Activated T-helper 1 cell treated with anti-CD3 and anti-CD28 coated beads, Interleukin-2, amount 50 U/mL, for 16 hours (primary cell): Measurements from ENCODE around the gene COL10A1.
A peak's percentile ranks its signal among the peaks of the same experiment; 100 is the strongest.
"Not testable (repeated sequence)": the region's sequence is repeated elsewhere in the genome, so short reads cannot be mapped to it uniquely, and the experiment has no call there.

Experiments used
- DNase-seq, 2 donors: peaks; one replicate each; pipeline ENCODE4 v3.0.0-alpha.2; 2020; ENCODE audit warnings: low read depth in 1 of 2, low spot score in 1 of 2

Gene COL10A1

DNA sequence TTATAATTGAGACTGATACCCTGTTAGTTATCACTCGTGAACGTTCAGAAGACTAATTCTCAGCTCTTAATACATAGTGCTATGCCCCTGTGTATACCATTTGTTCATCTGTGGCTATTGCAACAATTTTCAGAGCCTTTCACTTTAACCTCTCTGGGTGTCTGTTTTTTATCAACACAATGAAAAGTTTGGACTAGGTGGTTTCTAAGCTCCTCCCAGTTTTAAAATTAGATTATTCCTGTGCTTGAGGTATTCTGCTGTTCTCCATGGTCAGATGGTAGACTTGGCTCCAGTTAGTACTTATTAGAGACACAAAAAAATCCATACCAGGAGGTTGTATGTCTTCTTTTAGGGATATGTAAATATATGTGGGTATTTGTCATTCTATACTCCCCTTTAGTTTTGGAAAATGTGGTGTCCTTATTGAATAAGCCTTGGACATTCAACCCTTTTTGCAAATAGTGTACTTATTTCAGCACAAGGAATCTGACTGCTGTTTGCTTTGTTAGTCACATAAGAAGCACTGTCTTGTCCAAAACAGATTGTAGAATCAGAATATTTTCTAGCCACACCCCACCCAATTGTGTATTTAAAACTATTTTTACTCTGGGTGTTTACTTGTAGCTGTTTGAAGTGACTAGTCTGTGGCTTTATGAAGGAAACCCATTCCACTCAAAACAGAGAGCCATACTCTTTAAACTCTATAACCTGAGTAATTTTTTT lies 2.0 kb upstream of the COL10A1 start:
- no peak for DNase-seq

DNA sequence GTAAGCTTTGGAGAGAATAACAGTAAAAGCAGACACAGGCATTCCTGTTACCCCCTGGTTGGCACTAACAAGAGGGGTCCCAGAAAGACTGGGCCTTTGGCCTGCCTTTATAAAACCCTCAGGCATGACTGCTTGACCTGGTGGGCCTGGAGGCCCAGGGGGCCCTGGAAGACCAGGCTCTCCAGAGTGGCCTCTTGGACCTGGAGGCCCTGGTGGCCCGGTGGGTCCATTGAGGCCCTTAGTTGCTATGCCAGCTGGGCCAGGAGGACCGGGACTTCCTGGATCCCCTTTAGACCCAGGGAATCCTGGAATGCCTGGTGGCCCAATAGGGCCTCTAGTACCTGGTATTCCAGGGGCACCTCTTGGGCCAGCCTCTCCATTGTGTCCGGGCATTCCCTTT lies 5.5 kb downstream of the COL10A1 start:
- no peak for DNase-seq

DNA sequence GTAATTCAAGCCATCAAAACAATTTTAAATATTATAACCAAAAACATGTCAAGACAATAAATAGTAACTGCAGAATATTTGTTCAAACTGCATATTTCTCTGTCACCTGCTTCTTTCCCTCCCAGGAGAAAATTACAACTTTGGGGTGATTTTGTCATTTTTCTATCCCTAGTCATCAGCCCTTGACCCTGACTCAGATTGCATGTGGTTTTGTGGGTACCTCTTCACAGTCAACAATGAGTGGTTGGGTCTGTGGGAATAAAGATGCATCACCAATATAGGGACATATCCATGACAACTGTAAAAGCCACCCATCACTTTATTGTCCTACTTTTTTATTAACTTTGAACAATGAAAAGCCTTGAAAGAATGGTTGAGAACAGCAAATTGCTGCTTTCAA lies 7.3 kb downstream of the COL10A1 start:
- no peak for DNase-seq

DNA sequence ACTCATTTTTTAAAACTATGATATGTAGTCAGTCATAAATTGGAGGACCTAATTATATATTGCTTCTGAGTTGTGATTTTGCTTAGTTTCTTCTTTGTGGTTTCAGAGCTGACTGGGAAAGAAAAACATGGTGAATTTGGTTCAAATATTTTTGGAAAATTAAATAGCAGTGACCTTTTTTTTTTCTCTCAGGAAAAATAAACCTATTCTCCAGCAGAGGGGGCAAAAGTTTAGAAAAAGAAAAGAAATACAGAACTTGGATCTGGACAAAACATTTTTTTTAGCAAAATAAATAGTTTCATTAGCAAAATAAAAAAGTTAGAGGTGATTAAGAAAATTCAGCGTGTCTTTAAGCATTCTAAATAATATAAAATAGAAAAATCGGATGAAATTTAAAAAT lies 10.2 kb downstream of the COL10A1 start:
- DNase-seq = no peak

DNA sequence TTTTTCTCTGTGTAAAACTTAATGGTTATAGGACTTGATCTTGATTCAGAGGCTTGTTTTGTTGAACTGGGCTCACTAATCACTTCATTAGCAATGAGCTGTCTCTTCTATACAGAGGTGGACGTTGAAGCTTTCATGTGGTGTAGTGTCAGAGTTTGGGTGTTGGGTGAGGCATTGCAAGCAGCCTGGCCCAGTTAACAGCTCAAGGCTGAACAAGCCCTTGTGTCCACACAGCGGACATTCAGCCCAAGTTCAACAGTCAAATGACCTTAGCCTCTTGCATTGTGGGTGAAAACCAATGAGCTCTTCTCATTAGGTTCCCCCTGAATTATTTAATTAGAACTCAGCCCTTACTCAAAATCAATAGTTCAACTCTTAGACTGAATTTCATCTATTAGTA lies 12.5 kb downstream of the COL10A1 start:
- no peak for DNase-seq

DNA sequence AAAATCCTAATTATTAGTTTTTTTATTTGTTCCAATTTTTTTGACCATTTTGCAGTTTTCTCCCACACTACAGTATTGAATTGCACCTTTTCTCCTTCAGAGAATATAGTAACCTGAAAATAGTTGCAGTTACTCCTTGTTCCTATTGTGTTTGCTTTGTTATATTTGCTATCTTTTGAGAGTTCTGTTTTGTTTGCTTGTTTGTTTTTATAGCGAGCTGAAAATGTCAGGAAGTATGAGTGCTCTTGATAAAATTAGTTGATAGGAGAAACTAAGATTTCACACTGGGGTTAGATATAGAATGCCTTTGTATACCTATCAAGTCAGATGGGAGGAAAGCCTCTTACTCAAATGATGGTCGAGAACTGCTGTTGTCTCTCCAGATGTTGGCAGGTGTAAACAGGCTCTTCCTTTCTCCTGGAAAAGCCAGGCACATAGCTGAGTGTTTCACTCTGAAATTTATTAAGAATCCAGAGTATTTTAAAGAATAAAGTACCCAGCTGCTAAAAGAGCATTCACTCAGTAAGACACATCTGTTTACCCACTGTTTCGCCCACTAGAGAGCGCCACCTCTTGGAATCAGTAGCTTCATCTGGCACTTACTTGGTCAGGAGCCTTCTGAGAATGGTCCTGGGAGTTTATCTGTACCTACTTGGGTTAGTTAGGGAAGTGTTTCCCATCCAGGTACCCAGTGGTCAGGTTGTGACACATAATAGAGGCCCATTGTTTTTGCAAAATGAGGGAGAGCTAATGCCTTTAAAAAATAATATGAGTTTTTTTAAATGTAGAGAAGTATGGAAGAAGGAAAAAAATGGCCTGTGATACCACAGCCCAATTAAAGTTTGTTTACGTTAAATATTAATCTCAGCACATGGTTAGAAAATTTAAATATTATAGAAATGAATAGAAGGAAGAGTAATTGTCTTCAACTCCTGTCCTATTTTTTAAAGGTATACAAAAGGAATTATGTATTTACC lies 14.1 kb downstream of the COL10A1 start:
- DNase-seq = no peak

DNA sequence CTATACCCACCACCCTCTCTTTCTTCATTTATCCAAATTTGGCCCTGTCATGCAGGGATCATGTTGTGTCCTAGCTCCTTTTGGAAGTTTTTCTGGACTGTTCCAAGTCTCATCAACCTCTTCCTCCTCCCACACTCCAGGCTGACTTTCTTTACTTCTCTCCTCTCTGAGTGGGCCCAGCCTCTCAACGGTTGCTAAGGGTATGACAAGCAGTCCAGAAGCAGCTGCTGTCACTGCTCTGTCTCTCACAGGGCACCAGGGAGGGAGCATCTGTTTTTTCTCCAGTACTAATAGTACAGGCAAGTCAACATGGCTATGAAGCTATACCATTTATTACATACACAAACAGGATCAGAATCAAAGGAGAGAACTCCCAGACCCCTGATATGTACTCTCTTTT lies 17.1 kb downstream of the COL10A1 start:
- no peak for DNase-seq

DNA sequence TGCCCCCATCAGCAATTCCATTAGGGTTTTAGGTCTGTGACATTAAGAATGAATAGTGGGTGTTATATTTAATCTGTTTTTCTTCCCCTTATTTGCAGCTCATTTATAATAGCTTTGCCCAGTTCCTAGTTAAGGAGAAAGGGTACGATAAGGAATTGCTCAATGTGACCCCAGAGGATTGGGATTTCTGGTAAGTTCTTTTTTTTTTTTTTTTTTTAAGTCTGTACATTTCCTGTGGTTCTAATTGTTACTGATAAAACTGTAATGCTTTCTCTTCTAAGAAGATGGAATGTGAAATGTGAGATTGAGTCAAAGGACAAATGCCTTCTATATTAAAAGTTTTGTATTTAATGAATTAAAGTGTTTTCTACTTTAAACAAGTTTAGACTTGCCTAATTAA lies 19.8 kb downstream of the COL10A1 start:
- DNase-seq = no peak

DNA sequence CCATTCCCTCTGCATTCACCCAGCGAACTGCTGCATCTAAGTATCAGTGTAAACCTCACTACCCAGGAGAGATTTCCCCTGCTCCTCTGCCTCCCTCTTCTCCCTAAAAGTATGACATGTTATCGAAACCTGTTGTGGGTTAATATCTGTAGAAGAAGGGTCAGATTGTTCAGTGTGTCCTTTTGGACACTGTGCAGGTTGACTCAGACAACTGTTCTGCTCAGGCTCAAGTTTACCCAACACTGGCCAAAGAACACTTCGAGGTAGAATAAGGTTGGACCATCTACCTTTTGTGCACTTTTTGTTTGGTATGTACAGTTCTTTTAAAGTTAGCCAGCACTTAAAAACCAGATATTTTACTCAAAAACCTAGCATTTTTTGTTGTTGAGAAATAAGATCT lies 20.7 kb downstream of the COL10A1 start:
- DNase-seq = no peak

DNA sequence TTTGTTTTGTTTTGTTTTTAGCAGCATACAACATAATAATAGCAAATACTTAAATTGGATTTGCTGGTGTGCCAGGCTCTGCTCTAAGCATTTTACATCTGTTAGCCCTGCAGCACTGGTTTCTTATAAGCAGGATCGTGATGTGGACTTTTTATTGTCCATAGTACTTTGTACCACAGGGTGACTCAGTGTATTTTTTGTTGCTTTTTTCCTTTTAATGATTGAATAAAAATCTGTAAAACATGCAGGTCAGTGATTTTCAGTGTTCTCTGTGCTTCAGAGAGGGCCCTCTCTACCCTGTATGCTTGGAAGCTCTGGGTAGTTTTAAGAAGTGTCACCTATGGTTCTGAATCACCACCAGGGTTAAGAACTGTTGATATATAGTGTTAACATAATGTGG lies 21.3 kb downstream of the COL10A1 start:
- DNase-seq = no peak

DNA sequence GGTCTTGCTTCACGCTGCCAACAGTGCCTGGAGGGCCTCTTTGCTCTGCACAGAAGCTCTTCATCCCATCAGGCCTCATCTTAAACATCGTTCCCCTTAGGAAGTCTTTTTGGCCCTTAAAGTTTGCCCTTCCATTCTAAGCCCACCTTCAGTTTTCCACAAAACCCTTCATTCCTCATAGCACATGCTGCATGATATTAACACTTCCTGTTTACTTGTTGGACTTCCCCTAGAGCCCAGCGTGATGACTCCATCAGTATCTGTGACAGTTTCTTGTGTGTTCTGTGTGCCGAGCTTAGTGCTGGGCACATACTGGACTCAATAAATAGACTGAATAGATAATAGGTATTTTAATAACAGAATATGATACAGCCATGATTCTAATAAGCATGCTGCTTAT lies 23.1 kb downstream of the COL10A1 start:
- no peak for DNase-seq

DNA sequence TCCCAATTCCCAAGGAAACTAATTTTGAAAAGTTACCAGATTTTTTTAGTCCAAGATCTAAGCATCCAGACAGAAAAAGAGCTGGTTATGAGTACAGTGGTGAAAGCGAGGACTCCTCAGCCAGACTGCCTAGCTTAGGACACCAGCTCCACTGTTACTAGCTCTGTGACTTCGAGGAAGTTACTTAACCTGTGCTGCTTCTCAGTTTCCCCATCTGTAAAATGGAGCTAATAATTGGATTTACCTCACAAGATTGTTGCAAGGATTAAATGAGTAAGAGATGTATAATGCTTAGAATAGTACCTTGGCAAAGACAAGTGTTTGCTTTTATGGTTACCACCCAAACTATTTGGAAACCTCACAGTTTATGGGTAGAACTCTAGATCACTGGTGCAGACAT lies 24.1 kb downstream of the COL10A1 start:
- DNase-seq = no peak

DNA sequence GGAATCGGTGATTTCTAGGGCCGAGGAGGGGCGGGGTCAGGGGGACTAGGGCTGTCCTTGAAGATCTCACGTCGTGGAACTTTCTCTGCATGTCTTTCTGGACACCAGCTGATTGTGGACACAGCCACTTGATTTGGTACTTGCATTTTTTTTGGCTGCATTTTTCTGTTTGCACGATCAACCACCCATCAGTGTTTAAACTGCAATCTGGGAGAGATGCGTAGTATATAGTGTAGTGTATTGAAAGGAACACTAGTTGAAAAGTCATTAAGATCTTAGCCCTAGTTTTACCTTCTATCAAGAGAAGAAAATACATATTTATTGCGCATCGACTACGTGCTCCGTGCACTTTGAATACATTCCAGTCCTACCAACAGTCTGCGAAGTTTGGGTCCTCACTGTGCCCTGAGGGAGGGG lies 24.6 kb downstream of the COL10A1 start:
- DNase-seq = peak in 1 of 2 donors; percentile 46

DNA sequence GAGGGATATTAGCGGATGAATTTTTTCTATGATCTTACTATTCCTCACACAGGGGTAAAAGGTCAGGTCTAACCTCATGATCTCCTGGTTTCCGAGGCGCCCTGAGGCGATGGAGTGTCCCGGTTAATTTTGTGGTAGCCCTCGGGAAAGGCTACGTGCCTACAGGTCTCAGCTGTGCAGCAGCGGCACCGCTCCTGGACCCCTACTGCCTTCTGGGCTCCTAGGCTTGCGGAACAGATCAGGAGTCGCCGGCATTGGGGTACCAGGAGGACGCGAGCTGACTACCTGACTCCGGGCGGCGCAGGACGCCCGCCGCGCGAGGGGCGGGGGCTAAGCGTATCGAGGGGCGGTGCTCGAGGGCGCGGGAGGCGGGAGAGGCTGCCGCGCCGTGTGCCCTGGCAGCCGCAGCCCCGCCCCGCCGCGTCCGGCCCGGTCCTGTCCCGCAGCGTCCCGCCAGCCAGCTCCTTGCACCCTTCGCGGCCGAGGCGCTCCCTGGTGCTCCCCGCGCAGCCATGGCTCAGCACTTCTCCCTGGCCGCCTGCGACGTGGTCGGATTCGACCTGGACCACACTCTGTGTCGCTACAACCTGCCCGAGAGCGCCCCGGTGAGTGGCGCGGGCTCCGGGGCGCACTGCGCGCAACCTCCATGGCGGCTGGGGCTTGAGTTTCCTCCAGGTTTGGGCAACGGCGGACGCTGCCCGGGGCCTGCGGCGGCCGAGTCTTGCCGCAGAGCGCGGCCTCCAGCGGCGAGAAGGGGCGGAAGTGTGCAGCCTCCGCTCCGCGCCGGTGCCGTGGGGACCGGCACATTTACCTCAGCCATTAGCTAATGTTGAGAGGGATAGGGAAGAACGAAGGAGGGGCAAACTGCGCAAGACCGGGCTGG lies 25.3 kb downstream of the COL10A1 start, which contains the start of gene NT5DC1:
NT5DC1 (plus strand) TSS at position 435 of the 883 bp plus-strand sequence; CDS start at position 513, 78 bp downstream.
- DNase-seq = peak; percentile 71 to 76

DNA sequence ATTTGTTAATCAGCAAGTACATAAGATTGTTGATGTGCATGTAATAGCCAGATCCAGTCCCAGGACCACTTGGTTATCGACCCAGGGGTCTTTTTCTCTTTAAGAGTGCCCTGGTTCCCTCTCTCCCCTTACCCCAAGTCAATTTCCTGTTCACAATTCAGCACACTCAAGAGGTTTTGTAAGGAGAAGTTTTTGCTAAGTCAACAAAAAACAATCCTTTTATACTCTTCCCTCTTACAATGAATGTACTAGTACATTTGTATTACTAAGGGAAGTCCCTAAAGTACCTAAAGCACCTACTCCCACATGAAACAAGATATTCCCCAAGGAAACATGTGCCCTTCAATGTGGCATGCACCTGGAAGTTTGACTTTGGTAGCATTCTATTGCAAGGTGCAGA lies 26.9 kb downstream of the COL10A1 start:
- DNase-seq = no peak

DNA sequence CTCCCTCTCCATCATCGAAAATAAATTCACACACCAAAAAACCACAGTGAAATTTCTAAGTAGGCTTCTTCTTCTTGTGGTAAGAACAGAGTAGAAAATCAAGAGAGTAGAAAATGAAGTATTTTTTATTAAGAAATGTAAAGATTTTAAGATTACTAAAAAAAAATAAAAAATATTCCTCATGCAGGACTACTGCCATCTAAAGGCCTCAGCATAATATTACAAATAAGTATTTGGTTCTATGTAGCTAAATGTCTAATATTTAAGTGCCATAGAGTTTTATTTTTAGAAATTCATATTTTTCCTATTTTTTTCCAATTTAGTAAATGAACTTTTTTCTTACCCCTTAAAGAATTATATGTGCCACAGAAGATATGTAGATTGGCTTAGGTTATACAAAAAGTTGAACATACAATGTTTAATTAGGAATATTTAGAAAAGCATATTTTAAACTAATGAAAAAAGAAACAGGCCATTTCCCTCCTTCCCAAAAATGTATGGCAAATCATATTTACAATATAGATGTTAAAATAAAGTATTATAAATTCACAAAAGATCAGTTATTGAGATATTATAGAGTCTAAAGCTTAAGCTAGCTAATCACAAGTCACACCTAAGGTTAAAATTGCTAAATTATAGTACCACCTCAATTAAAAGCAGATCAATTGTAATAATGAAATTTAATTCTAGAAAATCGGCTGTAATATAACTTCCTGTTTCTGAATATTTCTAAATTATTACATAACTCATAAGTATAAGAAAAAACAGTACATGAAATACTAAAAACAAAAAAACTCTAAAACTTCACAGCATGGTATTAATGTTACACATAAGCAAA lies 28.7 kb downstream of the COL10A1 start:
- no peak for DNase-seq

DNA sequence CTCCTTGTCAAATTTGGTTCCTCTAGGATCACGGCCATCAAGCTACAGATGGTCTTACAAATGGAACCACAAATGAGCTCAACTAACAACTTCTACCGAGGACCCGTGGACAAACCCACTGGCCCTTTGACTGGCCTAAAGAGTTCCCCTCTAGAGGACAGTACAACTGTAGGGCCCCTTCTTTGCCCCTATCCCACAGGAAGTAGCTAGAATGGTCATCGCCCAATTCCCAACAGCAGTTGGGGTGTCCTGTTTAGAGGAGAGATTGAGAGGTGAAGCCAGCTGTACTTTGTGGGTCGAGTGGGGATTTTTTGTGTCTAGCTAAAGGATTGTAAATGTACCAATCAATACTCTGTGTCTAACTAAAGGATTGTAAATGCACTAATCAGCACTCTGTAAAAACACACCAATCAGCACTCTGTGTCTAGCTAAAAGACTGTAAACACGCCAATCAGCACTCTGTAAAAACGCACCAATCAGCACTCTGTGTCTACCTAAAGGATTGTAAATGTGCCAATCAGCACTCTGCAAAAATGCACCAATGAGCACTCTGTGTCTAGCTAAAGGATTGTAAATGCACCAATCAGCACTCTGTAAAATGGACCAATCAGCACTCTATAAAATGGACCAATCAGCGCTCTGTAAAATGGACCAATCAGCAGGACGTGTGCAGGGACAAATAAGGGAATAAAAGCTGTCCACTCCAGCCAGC lies 29.7 kb downstream of the COL10A1 start:
- not testable (repeated sequence) for DNase-seq

DNA sequence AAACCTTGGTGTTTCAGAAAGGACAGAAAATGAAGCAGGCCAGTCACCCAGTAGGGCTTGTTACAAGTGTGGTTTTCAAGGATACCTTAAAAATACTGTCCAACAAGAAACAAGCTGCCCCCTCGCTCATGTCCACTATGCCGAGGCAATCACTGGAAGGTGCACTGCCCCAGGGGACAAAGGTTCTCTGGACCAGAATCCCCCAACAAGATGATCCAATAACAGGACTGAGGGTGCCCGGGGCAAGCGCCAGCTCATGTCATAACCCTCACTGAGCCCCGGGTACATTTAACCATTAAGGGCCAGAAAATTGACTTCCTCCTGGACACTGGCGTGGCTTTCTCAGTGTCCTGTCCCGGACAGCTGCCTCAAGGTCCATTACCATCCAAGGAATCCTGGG lies 31.9 kb downstream of the COL10A1 start:
- DNase-seq = no peak

DNA sequence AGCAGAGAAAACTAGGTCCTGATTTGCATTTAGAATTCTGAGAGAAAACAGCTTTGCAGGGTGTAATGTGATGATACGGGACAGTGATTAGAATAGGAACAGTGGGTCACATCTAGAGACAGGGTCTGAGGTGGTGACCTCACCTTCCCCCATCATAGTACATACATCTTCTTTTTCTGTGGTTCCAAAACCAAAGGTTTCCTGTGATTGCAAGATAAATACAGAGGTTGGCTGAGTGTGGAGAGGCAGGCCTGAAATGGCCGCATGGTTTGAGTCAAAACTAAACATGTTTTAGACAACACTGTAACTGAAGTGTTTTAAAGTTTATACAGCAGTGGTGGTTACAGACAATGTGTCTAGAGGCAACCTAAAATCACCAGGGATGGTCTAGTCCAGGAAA lies 35.7 kb downstream of the COL10A1 start:
- DNase-seq = no peak

DNA sequence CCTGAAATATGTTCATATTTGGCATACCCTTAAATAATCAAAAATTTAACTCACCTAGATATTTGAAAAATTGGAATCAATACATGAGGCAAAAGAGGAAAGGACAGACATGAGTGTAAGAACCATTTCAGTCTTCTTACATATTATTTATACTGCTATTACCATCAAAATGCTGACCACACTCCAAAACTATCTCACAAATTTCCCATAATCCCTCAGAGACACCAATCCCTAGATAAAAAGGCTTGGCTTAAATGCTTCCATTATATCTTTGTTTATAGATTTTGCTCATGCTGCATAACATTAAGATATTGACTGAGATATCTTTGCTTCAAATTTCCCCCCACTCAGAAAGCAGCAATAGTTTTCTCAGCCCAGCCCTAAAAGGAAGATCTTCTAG lies 37.0 kb downstream of the COL10A1 start:
- no peak for DNase-seq
